ENCODE measurements around the gene C1QTNF9.
"Not testable (repeated sequence)": the region's sequence is repeated elsewhere in the genome, so short reads cannot be mapped to it uniquely, and the experiment has no call there.

C1QTNF9 gene, protein sequence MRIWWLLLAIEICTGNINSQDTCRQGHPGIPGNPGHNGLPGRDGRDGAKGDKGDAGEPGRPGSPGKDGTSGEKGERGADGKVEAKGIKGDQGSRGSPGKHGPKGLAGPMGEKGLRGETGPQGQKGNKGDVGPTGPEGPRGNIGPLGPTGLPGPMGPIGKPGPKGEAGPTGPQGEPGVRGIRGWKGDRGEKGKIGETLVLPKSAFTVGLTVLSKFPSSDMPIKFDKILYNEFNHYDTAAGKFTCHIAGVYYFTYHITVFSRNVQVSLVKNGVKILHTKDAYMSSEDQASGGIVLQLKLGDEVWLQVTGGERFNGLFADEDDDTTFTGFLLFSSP

DNA sequence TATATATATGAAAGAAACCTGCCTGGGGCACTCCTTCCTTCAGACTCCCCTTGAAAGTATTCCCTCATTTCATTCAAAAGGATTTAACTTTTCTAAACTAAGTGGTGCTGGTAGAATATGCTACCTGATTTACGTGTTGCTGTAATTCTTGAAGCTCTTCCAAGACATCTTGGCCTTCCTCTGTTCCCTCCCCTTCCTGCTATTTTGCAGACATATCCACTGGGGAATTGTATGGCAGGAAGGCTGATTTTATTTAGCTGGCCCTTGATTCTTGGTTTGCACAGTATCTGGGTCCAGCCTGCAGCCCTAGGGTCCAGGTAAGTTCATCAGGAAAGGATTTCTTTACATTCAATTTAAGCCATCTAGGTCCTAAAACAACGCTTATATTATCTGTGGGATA is at the start of gene C1QTNF9:
Gene C1QTNF9, plus strand, starts transcription at position 281 of the 400 bp plus-strand sequence. CDS start 6,424 bp downstream, outside the sequence.
- not testable (repeated sequence) for DNase-seq (ENCODE audit: low spot score)

DNA sequence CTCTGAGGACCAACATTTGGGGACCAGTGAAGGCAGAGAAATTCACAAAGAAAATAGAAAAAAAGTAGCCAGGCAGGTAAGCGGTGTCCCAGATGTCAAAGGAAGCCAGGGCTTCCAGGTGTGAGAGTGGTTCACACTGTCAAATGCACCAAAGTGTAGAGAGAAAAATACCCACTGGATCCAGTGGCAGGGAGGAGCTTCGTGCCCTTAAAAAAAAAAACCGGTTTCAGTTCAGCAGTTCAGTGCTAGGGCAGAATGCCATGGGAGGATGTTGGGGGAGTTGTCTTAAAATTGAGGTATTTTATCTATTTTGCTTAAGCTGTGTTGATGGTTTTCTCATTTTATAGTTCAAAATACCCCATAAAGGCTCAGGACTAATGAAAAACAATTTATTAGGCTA is 47.8 kb upstream of the C1QTNF9 start:
- DNase-seq (ENCODE audit: low spot score): no peak

DNA sequence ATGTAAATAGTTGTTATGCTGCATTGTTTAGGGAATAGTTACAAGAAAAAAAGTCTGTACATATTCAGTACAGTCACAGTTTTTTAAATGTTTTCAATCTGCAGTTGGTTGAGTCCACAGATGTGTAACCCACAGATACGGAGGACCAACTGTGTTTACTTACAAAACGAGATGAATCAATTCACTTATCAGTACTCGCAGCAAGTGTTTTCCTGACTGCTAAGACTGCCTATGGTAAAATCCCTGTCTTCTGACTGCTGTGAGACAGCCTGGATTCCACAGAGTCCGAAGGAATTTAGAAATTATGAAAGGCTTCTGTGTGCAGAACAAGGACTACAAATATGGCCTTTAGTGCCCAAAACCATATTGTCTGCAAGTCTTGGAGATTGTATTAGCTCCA is 45.7 kb upstream of the C1QTNF9 start:
- no peak for DNase-seq (ENCODE audit: low spot score)

DNA sequence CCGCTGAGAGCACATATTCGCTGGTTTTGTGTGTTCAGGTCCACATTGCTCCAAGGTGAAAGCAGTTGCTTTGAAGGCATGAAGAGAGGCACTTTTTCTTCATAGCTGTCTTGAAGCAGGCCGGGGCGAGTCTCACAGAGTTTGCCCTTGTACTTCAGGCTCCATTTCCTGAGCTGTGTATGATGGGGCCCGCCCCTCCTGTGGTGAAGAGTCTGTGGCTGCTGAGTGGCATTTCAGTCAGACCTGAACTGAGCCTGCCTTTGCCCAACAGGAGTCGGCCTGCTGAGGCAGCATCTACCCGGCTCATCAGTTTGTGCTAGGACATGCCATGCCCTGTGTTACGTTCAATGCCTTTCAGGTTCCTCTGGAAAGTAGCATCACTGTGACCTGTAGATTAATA is 44.4 kb upstream of the C1QTNF9 start:
- no peak for DNase-seq (ENCODE audit: low spot score)

DNA sequence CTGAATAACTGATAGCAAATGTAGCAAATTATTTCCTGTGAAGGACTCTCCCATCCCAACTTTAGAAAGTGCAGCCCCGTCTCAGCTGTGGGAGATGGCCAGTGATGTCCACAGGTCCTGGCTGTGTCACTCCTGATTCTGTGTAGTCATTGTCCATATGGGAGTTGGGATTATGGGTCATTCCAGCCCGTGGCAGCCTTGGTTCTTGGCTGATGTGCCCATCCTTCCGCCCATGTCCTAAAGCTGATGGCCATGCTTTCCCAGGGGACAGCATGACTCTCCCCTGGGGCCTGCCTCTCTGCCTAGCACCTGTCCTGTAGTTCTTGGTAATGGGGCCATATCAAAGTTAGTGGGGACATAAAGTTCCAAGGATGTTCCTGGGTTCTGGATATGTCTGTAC is 43.9 kb upstream of the C1QTNF9 start:
- DNase-seq (ENCODE audit: low spot score): no peak

DNA sequence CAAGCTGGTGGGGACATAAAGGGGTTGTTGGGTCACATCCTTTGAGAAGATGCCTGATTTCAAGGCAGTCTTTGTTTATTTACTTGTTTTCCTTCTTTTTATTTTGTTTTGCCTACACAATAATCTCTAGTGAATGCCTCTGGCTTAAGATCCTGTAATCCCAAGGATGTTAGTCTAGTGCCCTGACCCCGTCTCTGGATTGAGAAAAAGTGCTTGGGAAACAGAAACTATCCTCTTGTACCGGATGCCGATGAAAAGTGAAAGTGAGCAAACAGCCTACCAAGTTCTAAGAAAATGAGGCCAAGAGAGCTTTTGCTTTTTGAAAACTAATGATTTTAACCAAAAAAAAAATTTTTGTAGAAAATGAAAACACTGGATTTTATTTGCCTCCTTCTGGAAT is 42.1 kb upstream of the C1QTNF9 start:
- no peak for DNase-seq (ENCODE audit: low spot score)

DNA sequence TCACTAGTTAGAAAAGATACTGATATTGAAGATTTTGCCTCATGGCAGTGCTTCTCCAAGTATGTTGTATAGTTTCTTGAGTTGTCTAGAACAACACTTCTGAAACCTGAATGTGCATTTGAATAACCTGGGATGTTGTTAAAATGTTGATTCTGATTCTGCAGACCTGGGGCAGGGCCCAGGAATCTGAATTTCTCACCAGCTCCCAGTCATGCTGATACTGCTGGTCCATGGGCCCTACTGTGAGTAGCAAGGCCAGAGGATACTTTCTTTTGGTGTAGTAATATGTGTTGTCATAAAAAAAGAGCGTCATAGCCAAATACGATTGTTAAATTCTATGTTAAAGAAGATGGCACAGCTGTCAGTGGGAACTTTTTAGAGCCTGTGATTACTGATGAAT is 41.6 kb upstream of the C1QTNF9 start:
- DNase-seq (ENCODE audit: low spot score): no peak

DNA sequence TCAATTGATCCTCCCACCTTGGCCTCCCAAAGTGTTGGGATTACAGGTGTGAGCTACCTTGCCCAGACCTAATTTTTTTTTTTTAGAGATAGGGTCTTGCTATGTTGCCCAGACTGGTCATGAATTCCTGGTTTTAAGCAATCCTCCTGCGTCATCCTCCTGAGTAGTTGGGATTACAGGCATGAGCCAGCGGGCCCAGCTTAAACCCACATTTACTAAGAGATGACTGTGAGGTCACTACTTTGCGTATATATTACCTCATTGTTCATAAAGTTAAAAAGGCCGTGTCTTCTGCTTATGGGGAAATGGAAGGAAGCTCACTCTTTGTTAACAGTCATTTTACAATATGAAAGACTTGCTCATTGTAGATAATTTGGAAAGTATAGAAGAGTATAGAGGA is 39.6 kb upstream of the C1QTNF9 start:
- DNase-seq (ENCODE audit: low spot score): no peak

DNA sequence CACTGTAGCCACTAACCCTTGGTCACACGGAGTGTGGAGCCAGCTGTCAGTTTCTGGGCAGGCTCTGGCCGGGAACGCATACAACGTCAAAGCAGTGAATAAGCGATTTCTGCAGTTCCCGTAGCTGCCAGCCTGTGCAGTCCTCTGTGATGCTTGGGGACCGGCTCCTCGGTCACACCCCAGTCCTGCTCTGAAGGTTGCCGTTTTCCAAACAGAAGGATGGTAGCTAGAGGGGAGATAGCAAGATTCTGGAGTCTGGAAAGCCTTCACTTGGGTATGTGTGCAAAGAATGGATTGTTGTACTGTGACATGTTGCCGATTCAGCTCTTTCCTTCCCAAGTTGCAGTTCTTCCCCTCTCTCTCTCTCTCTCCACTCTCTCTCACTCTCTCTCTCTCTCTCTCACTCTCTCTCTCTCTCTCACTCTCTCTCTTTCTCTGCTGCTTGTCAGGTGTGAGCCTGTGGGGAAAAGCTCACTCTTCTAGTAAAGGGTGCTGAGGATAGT is 38.7 kb upstream of the C1QTNF9 start:
- no peak for DNase-seq (ENCODE audit: low spot score)

DNA sequence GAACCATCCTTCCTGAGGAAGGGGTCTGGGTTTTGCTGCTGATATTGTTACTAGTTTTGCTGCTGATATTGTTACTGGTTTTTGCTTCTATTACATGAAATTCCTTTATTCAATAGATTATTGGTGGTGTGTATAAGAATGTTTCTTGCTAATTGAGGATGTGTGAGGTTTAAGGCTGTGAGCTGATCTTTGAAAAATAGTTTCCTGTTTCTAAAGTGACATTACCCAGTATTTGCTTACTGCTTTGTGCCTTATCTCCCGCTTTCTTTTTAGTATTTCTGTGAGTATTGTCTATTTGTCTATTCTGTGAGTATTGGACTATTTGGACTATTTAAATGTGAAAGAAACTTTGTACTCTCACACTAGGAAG is 38.2 kb upstream of the C1QTNF9 start:
- DNase-seq (ENCODE audit: low spot score): no peak

DNA sequence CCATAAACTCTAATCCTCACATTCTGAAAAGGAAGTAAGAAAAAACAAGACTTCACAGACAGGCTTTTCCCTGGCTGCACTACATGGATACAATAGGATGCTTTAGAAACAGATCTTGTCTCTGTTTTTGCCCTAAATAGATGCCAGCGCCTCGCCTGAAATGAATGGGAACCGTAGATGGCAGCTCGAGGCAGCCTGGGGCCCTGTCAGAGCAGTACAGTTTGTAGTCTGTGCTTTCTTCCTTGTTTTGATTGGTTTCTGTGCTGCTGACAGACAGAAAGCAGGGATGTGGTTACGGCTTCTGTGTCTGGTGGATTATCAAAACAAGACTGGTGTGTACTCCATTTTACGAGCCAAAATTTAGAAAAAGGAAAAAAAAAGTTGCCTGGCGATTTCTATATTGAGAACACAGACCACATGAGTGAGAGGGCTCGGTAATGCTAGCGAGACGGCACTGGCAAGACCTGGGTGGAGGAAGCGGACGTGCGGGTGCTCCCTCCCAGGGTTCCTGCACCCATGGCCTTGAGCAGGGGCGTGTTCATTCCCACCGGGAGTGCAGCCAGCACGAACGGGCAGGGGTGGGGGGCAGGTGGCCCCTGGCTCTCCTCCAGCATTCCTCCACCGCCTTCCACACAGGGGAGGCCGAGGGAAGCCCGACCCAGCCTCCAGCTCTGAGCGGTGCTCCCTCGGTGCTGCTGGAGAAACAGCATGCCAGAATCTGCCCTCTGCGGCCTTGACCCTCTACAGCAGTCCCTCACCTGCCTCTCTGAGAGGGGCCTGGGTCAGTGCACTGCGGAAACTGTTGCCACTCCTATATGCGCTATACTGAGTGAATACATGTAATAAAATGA is 37.6 kb upstream of the C1QTNF9 start:
- DNase-seq (ENCODE audit: low spot score): peak; percentile 9

DNA sequence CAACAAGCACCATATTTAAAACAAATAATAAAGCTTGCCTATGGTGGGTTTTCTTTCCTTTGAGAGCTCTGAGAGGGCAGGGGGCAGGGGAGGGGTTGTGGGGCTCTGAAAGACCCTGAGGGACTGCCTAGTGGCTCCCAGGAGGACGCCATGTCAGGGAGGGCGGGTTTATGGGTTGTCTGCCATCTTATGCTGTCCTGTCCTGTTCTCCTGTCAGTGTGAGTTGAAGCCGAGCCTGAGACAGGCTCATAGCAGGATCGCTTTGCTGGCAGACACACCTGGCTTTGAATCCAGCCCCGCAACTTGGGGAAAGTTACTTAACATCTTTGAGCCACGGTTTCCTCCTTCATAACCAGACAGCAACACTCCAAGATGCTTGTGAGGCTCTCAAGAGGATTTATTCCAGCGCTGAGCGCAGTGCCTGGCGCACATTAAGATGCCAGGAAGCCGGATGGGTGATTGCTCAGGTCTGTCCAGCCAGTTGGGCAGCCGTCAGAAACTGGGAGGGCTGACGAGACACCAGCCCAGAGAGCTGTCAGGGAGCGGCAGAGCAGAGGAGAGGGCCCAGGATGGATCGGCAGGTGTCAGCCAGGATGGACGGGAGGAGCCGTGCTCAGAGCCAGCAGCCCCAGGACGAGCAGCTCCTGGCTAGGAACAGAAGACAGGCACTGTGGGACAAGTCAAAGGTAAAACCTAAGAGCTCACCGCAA is 36.8 kb upstream of the C1QTNF9 start:
- no peak for DNase-seq (ENCODE audit: low spot score)

DNA sequence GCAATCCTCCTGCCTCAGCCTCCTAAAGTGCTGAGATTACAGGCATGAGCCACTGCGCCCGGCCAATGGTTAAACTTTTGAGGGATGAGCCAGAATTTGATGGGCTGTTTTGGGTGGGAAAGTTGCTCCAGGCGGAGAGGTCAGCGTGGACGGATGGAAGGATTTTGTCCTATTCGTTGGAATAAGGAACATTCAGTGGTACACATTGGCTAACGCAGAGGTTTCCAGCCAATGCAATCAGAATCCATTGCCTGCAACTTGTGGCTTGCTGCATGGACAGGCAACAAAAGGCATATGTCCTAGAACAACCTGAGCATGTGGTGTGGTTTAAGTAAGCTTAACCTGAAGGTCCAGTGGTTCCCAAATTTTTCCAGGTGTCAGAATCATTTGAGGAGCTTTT is 35.5 kb upstream of the C1QTNF9 start:
- no peak for DNase-seq (ENCODE audit: low spot score)

DNA sequence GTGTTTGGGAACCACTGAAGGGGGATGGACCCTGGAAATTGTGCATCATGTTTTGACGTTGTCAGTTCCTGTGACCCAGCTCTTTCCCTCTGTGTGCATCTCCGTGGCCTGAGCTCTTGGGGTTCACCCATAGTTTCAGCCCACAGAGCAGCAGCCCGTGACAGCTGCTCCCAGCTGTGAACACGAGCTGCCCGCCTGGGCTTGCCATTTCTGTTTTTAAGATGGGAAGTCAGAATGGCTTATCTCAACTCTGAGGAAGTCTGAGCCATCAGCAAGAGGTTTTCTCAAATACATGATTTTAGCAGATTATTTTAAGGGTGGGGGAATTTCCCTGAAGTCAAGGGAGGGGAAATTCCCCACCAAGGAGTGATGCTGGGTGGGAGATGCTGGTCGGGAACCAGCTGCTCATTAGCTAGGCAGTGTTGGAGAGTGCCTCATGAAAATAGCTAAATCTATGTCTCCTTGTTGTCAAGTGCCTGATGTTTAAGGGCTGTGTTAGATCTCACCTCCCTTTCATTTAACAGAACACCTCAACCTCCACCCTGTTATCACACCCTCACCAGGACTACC is 34.8 kb upstream of the C1QTNF9 start:
- DNase-seq (ENCODE audit: low spot score): no peak

DNA sequence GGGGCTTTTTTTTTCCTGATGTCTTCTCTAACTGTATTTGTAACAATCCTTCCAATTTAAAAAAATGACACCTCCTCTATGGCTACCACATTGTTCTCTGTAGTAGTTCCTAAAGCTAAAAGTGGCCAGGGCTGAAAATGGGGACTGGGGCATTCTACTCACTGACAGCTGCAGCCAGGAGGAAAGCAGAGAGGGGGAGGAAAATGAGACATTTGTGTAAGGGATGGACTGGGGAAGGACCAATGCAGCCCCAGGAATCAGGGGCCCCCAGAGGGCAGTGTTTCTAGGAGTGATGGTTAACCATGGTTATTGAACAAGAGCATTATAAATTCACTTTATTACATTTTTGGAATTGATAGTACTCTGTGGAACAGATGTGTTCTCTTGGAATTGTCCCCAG is 34.3 kb upstream of the C1QTNF9 start:
- no peak for DNase-seq (ENCODE audit: low spot score)

DNA sequence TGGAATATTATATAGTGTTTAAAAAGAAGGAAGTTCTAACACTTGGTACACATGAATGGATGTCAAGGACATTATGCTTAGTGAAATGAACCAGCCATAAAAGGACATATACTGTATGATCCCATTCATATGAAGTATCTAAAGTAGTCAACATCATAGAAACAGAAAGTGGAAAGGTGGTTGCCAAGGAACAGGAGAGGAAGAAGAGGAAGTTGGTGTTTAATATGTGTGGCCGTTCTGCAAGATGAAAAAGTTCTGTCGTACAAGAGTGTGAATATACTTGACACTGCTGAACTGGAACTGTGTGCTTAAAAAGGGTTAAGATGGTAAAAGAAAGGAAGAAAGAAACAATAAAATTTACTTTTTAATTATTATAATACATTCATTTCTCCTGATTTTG is 33.1 kb upstream of the C1QTNF9 start:
- no peak for DNase-seq (ENCODE audit: low spot score)

DNA sequence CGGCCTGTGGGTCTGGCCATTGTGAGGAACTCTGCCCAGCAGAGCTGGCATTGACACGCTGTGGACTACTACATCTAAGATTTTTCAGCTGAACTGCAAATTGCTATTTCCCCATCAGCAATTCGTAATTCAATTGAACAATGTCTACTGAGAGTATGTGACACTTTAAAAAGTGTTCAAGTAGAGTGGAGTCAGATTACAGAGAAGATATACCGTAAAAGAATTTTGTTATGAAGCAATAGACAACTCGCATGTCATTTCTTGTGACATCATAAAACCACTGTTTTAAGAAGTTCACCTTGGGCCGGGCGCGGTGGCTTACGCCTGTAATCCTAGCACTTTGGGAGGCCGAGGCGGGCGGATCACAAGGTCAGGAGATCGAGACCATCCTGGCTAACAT is 32.5 kb upstream of the C1QTNF9 start:
- no peak for DNase-seq (ENCODE audit: low spot score)

DNA sequence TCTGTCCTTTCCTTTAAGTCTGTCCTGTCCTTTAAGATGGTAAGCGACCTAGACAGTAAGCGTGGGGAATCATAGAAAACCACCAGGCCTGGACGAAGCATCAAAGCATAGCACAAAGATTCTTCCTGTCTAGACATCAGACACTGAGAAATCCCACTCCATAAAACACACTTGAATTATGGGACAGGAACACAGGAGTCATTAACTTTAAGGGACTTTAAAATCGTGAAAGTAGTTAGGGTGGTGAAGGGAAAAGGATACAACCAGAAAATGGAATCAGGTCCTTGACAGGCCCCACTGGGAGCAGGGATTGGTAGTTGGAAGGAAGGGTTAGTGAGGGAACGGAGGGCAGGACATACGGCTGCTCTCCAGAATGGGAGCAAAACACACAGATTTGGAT is 31.6 kb upstream of the C1QTNF9 start:
- DNase-seq (ENCODE audit: low spot score): no peak

DNA sequence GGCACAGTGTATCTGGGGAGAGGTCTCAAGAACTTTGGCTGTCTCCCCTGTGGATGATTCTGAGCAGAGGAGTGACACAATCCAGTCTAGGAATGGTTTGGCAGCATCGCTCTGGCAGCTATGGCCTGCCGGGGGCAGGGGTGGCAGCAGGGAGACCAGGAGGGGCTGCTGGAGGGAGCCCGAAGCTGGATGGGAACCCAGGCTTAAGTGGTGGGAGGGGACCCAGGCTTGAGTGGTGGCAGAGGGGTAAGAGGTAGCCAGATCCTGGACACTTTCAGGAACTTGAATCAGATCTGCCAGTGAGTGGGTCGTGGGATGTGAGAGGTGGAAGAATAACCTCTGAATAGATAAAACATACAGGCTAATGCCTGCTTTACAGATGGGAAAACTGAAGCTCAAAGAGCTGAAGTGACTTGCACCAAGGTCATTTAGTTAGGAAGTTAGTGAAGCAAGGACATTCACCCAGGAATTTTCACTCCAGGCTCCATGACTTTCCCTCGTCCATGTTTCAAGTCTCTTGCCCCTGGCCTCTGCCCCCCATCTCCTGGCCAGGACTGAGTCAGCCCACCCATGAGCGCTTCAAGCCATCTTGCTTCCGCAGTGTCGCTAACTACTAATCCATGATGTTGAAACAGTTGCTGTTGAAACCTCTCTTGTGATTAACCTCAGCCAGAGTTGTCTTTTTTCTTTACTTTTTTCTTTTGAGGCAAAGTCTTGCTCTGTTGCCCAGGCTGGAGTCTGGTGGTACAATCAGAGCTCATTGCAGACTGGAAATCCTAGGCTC is 29.9 kb upstream of the C1QTNF9 start:
- no peak for DNase-seq (ENCODE audit: low spot score)

DNA sequence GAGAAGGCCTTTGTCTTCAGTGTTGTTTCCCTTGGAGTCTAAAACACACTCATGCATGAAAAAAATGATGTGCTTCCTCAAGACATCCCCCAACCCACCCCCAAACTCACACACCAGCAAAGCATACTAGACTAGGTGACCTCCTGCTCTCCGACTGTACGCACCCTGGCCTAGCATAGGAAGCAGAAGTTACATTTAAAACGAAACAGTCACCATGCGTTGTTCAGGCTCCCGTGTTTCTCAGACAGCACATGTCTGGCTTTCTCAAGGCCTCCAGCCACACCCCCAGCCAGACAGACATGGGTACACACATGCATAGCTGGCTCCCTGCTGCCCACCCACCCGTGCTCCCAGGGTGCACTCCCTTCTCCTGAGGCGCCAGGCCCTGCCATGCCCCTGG is 28.7 kb upstream of the C1QTNF9 start:
- no peak for DNase-seq (ENCODE audit: low spot score)

DNA sequence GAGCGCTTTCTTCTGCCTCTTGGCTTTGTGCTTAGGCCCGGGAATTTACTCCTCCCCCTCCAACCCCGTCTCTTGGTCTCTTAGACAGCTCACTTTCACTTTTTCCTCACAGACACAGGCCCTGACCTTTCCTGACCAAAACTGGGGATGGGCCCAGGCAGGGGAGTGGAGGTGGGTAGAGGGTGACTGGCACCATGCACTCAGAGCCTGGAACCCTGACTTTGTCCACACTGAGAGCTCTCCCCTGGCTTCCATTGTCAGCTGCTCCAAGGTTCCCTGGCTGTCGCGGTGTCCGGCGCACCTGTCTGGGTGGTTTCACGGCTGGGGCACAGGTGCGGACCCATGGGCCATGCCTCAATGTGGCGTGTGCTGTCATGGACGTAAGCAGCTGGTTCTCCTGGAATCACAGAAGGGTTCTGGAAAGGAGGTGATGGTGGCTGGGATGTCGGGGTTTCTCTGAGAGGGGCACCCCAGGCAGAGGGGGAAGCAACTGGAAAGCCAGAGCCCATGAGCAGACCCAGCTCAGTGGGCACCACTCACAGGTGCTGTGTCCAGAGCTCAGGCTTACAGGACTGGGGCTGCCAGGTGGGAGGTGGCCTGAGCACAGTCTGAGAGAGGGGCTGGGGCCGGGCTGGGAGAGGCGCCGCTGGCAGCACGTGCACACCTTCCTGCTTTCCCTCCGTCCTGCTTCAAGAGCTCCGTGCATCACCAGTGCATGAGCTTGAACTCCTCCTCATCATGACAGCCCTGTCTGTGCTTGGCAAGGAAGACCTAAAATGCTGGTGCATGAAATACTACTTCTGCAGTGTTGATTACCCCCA is 28.0 kb upstream of the C1QTNF9 start:
- DNase-seq (ENCODE audit: low spot score): no peak

All from LoVo (cell line).